K562 treated with DMSO at 1 percent for 12 hours (cell line): ENCODE results near the gene PLSCR4. TPM values are rescaled to one million over a fixed set of nuclear protein-coding genes. Genes with fewer than 3 reads are reported as not detected.

Experiments used
- total RNA-seq: library from RNA; unstranded; fragments of 300-600 nt; gene quantifications from 2 replicates; pipeline ENCODE4 v1.2.3, GENCODE V29; 2022; ENCODE audit not compliant: insufficient read depth

Gene PLSCR4, protein sequence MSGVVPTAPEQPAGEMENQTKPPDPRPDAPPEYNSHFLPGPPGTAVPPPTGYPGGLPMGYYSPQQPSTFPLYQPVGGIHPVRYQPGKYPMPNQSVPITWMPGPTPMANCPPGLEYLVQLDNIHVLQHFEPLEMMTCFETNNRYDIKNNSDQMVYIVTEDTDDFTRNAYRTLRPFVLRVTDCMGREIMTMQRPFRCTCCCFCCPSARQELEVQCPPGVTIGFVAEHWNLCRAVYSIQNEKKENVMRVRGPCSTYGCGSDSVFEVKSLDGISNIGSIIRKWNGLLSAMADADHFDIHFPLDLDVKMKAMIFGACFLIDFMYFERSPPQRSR
- total RNA-seq: 1.4 TPM in 1 of 2 replicates, not detected in the other

GRCh38 chr3:146250449-146251382 lies at the start of gene PLSCR4:
PLSCR4 (minus strand) TSS chr3:146251105; CDS start chr3:146222071, 29,034 bp downstream.

GRCh38 chr3:146160964-146161662 lies 89.8 kb downstream of the PLSCR4 start, which contains the start of gene PLOD2:
PLOD2 (minus strand) TSS chr3:146161184; CDS start chr3:146160989, 195 bp downstream.

Other genes starting within 250 kb of the PLSCR4 start
- 0.53 and 0.65 TPM in 2 replicates for gene PLOD2, start 89.9 kb downstream of the PLSCR4 start, total RNA-seq
- not detected in 2 replicates for gene PLSCR2, start 218.5 kb upstream of the PLSCR4 start, total RNA-seq